Loucy (cell line): Measurements from ENCODE around the gene BUB1B.

ENCODE experiments used
- H2AFZ ChIP-seq: fragments of 200-600 bp; sonication (generic); 2 replicates; pipeline ENCODE4 v1.6.0; 2016; ENCODE audit warnings: antibody characterized with exemption, mild to moderate bottlenecking, low read length, moderate library complexity
- H3F3A ChIP-seq: fragments of 200-600 bp; 2 replicates; pipeline ENCODE4 v1.6.0; 2016; ENCODE audit warnings: antibody characterized with exemption, low read depth, mild to moderate bottlenecking
- H3K27me3 ChIP-seq: fragments of 200-600 bp; sonication (generic); 2 replicates; pipeline ENCODE4 v1.6.1; 2014; ENCODE audit warnings: low read length, mild to moderate bottlenecking; ENCODE audit not compliant: insufficient read depth, poor library complexity, severe bottlenecking
- H3K36me3 ChIP-seq: fragments of 200-600 bp; sonication (generic); 2 replicates; pipeline ENCODE4 v1.6.1; 2016; ENCODE audit warnings: low read length; ENCODE audit not compliant: insufficient read depth
- H3K4me1 ChIP-seq: fragments of 200-600 bp; sonication (generic); 2 replicates; pipeline ENCODE4 v1.5.1; 2014; ENCODE audit warnings: low read length, mild to moderate bottlenecking; ENCODE audit not compliant: insufficient read depth, poor library complexity, severe bottlenecking
- H3K4me2 ChIP-seq: fragments of 200-600 bp; sonication (generic); 2 replicates; pipeline ENCODE4 v1.6.0; 2014; ENCODE audit warnings: antibody characterized with exemption, low read length, low read depth, mild to moderate bottlenecking; ENCODE audit not compliant: poor library complexity, severe bottlenecking
- H3K4me3 ChIP-seq: fragments of 200-600 bp; sonication (generic); 2 replicates; pipeline ENCODE4 v1.5.1; 2014; ENCODE audit warnings: low read length, mild to moderate bottlenecking, mixed read lengths; ENCODE audit not compliant: poor library complexity, severe bottlenecking
- H3K79me2 ChIP-seq: fragments of 200-600 bp; sonication (generic); 2 replicates; pipeline ENCODE4 v1.6.1; 2014; ENCODE audit warnings: low read length; ENCODE audit not compliant: insufficient read depth
- H3K9ac ChIP-seq: fragments of 200-600 bp; sonication (generic); 2 replicates; pipeline ENCODE4 v1.6.0; 2014; ENCODE audit warnings: mild to moderate bottlenecking, low read depth, low read length, moderate library complexity; ENCODE audit not compliant: poor library complexity, severe bottlenecking
- H3K9me2 ChIP-seq: fragments of 200-600 bp; sonication (generic); replicated peaks from 2 replicates; pipeline ENCODE4 v1.6.1; 2016; ENCODE audit warnings: low read depth, low read length, mixed read lengths
- H3K9me3 ChIP-seq: fragments of 200-600 bp; sonication (generic); 2 replicates; pipeline ENCODE4 v1.6.1; 2014; ENCODE audit warnings: mild to moderate bottlenecking, antibody characterized with exemption, low read length, low read depth; ENCODE audit not compliant: insufficient read depth
- H4K20me1 ChIP-seq: fragments of 200-600 bp; sonication (generic); 2 replicates; pipeline ENCODE4 v1.6.0; 2014; ENCODE audit warnings: antibody characterized with exemption, low read length, mild to moderate bottlenecking; ENCODE audit not compliant: insufficient read depth, poor library complexity, severe bottlenecking
- EZH2phosphoT487 ChIP-seq: fragments of 200-600 bp; IDR thresholded peaks from 2 replicates; pipeline ENCODE4 v1.6.1; 2018; ENCODE audit warnings: antibody characterized with exemption, mild to moderate bottlenecking, moderate library complexity, borderline replicate concordance
- TF ChIP-seq, protein P1 (sequence below): fragments of 200-600 bp; sonication (generic); conservative IDR thresholded peaks from 2 replicates; pipeline ENCODE4 v1.5.1; 2014; ENCODE audit warnings: mild to moderate bottlenecking, antibody characterized with exemption, low read length

BUB1B gene

GRCh38 chr15:40125950-40126349, 34.9 kb upstream of the BUB1B start:
- Histone ChIP-seq H3K9ac (no peak overlapping the region), H3F3A (no peaks in the 10 kb centered on the region), H3K4me3 (no peak overlapping the region), H3K4me1 (no peaks in the 10 kb centered on the region), H2AFZ (no peak overlapping the region), H3K79me2 (no peaks in the 10 kb centered on the region), H3K27me3 (no peaks in the 10 kb centered on the region), H3K36me3 (no peaks in the 10 kb centered on the region), H3K4me2 (no peak overlapping the region), H3K9me2 (no peaks in the 10 kb centered on the region), H4K20me1 (no peaks in the 10 kb centered on the region), H3K9me3 (no peaks in the 10 kb centered on the region)
- TF ChIP-seq, protein P1, sequence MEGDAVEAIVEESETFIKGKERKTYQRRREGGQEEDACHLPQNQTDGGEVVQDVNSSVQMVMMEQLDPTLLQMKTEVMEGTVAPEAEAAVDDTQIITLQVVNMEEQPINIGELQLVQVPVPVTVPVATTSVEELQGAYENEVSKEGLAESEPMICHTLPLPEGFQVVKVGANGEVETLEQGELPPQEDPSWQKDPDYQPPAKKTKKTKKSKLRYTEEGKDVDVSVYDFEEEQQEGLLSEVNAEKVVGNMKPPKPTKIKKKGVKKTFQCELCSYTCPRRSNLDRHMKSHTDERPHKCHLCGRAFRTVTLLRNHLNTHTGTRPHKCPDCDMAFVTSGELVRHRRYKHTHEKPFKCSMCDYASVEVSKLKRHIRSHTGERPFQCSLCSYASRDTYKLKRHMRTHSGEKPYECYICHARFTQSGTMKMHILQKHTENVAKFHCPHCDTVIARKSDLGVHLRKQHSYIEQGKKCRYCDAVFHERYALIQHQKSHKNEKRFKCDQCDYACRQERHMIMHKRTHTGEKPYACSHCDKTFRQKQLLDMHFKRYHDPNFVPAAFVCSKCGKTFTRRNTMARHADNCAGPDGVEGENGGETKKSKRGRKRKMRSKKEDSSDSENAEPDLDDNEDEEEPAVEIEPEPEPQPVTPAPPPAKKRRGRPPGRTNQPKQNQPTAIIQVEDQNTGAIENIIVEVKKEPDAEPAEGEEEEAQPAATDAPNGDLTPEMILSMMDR: no peak
- no peak for TF ChIP-seq EZH2phosphoT487

- Histone ChIP-seq H3K9me3 (no peaks in the 10 kb centered on the region), H3K4me3 (no peak overlapping the region), H3K36me3 (no peaks in the 10 kb centered on the region), H4K20me1 (no peaks in the 10 kb centered on the region), H3K4me1 (no peaks in the 10 kb centered on the region), H2AFZ (no peak overlapping the region), H3K9ac (no peak overlapping the region), H3K27me3 (no peaks in the 10 kb centered on the region), H3K79me2 (no peaks in the 10 kb centered on the region), H3K4me2 (no peak overlapping the region), H3F3A (no peaks in the 10 kb centered on the region), H3K9me2 (no peaks in the 10 kb centered on the region)
- TF ChIP-seq EZH2phosphoT487: no peak
- TF ChIP-seq, protein P1: no peak
These were observed 31.9 kb upstream of the BUB1B start for GRCh38 chr15:40128766-40129660.

- Histone ChIP-seq H3K9ac (no peak overlapping the region), H3K27me3 (no peaks in the 10 kb centered on the region), H3K4me1 (no peaks in the 10 kb centered on the region), H2AFZ (no peak overlapping the region), H3K9me3 (no peaks in the 10 kb centered on the region), H4K20me1 (no peaks in the 10 kb centered on the region), H3K9me2 (no peaks in the 10 kb centered on the region), H3K4me2 (no peak overlapping the region), H3F3A (no peaks in the 10 kb centered on the region), H3K4me3 (no peak overlapping the region), H3K36me3 (no peaks in the 10 kb centered on the region), H3K79me2 (no peaks in the 10 kb centered on the region)
- no peak for TF ChIP-seq EZH2phosphoT487
- TF ChIP-seq, protein P1: no peak
These were observed 30.8 kb upstream of the BUB1B start for GRCh38 chr15:40130118-40130517.
